Stimulated activated CD4-positive, alpha-beta T cell treated with anti-CD3 and anti-CD28 coated beads, TNF-alpha, amount 100 ng/mL, for 24 hours (primary cell): Measurements from ENCODE around the gene DENND1B.
"Not testable (repeated sequence)": the region's sequence is repeated elsewhere in the genome, so short reads cannot be mapped to it uniquely, and the experiment has no call there.

Source experiments
- DNase-seq, 3 experiments: peaks; one replicate each; pipeline ENCODE4 v3.0.0-alpha.2; 2020; ENCODE audit warnings: low read depth in 3 of 3

The DENND1B gene

DNA sequence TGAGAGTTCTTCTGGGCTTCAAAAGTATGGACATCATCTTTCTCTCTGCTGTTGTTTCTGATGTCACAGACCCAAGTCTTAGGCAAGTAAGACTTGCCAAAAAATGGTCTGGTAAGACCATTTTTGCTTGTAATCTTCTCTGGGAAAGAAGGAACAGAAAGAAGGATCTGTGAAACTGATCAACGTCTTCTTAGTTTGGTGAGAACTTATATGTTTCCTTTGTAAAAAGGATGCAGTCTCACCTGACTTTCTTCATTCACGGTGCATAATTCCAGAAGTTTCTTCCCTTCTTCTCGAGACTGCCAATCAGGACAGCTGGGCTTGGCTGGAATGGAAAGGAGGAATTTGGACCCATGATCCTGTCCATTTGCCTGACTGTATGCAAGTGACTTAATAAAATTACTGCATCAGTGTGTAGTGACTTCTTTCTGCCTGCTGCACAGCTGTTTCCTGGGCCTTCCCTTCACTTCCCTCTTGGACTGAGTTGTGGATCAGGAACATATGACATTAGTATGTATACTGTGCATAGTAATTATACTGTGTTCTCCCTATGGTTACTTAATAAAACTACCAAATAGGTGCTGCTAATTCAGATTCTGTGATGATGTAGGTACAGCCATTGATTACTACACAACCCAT lies 7.6 kb upstream of the DENND1B start:
- DNase-seq = no peak

DNA sequence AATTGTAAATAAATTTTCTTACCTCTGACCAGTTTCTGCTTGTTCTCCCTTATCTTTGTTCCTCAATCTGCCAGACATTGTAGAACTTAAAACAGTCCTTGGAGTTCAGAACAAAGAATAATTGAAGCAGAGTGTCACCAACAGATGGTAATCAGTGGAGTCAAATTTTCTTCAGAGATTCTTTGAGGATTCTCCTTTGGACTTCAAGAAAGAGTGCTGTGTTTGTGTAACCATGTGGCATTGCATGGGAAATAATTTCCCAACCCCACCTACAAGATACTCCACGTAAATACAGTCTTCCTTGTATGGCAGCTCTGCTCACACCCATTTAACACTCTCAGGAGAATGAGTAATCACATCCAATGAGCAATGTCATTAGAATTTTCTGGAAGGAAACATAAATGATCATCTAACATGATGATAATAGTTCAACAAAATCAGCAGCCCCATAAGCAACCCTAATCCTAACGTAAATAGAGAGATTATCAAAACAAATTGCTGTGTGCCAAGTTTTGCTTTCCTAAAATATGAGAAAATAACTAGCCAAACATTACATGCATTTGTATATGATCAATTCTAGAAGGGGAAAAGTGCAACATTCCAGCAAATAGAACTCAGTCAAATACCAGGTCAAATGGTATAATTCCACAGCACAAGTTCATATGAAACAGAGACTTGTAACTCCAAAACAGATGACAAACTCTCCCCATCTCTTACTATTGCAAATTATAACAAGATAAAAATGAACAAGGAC lies 6.9 kb upstream of the DENND1B start:
- no peak for DNase-seq

DNA sequence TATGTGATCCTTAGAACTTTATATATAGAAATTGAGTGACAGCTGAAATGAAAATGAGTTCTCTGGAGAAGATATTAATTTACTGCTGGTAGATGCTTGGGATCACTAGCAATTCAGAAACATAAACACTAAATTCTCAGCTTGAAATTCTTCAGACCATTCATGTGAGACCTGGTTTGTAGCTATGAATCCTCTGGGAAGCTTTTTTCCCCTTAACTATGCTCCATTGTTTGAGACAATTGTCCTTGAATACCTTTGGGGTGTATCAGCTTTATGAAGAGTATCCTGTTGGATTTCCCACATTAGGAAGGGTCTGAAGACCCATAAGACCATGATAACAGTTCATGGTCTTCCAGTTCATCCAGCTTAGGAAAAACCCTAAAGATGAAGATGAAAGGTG lies 4.6 kb upstream of the DENND1B start:
- DNase-seq = no peak

DNA sequence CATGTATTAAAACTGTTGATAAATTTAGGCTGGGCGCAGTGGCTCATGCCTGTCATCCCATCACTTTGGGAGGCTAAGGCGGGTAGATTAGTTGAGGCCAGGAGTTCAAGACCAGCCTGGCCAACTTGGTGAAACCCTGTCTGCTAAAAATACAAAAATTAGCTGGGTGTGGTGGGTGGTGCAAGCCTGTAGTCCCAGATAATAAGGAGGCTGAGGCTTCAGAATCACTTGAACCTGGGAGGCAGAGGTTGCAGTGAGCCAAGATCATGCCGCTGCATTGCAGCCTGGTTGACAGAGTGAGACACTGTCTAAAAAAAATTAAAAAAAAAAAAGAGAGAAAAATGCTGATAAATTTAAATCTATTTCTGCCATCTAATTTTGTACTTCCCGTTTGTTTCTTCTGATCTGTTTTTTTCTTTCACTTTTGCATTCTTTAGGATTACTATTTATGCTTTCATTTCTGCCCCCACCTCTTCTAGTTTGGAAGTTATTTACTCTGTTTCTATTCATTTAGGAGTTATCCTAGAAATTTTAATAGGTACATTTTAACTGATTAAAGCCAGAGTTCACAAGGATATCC lies 3.2 kb upstream of the DENND1B start:
- no peak for DNase-seq

DNA sequence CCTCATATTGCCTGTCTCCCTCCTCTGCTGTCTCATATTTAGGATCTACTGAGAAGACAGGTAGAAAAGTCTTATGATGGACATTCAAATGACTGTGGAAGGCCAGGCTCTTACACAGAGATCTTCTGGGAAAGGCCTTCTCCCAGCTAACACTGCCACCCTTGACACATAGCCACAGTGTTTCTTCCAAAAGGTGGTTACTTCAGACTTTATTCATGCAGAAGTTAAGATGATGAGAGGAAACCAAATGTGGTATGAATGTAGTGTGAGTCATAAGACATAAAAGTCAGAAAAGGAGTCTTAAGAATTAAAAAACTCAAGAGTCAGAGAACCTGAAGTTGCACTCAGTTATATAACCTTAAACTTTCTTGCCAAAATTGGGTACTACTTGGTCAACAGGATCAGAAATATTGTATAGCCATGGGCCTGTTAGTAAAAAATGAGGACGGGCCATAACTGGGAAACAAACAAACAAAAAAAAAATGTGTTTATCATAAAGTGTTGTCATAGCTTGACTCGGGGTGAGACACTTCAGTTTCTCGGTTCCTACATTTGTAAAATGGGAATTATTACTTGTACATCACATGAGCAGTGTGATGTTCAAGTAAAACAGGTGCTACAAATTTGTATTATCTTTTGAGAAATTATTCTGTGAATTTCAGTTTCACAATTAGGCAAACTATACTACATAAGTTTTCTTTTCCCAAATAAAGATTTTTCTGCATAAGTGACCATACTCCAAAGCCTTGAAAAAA lies 1.2 kb upstream of the DENND1B start:
- DNase-seq = no peak

DNA sequence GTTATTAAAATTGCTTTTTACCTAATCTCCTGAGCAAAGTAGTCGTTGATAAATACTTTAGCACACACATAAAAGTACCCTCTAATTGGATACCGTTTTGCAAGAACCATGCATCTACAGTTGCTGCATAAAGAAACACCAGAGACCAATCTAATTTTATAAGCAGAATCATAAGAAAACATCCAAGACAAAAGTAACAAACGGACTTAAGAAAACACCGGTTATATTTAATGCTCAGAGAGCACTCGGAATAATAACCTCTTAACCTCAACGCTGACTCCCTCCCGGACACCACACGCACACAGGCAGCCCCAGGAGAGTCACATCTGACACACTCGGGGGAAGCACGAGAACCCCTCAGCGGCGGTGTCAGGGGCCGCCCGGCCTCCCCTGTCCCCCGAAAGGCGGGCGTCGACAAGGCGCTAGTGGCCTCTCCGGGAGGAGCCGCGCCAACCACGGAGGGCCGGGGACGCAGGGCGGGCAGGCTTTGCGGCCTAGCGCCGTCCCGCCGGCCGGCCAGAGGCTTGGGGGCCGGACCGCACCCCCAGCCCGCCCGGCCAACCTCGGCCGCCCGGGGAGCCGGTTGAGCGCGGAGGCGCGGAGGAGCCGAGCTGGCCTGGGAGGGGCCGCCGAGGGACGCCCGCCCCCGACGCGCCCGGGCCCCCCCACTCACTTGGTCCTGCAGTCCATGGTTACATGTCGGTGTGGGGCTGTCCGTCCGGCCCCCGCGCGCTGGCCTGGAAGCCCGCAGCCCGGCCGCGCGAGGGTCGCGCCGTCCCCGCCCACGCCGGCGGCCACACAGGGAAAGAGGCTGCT lies 606 bp downstream of the DENND1B start:
- DNase-seq = peak; percentile 27 to 49 (median 28)

DNA sequence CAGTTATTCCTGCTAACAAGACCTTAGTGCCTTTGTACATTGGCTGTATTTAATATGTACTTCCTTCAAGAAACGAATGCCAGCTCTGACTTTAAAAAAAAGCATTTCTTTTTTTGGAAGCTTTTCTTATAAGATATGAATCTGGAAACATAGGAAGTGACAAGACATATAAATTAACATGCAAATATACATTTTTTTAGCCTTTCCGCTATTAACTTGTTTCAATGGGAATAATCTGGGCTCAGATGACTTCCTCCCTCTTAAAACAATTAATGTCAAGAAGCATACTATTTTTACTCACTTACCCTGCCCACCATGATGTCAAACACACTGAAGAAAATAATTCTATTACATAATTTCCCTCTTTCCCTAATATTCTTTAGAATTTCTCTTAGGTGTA lies 1.4 kb downstream of the DENND1B start:
- no peak for DNase-seq

DNA sequence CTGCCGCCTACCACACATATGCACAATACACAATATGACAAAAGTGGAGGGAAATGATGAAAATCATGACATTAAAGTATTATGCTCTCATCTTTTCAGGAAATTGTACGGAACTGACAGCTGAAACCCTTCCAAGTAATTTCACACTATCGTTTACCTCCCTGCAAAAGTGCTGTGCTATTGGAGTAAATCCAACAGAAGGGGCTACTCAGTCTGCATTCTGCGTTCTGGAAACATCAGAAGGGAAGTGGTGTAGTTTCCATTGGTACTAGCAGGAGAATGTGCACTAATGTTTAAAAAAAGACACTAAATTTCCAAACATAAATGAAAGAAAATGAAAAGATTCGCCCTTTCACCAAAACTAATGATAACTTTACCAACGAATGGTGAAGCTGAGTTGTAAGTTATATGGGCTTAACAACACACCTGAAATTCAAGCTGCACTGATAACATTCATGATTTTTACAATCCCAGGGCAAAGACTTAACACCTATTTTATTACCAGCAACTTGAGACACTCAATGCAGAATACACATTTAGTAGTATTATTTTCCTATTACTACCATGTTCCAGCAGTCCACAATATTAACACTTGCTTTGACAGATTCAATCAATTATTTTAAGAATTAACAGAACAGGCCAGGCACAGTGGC lies 3.2 kb downstream of the DENND1B start:
- DNase-seq = no peak

DNA sequence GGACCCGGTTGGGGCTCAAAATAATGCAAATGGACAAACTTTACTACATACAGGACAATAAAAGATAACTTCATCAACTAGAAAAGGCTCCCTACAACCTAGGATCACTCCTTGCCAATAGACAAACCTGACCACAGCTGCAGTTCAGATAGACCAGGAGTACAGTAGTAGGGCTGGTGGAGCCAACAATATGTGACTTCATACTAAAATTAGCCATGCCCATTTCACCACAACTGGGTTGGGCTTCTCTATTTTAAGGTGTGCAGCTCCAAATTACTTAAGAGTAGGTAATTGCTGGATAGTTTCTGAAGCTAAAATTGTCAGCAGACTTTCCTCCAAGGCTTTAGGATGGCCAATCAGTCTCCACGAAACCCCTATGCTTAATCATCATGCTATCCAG lies 3.9 kb downstream of the DENND1B start:
- no peak for DNase-seq

DNA sequence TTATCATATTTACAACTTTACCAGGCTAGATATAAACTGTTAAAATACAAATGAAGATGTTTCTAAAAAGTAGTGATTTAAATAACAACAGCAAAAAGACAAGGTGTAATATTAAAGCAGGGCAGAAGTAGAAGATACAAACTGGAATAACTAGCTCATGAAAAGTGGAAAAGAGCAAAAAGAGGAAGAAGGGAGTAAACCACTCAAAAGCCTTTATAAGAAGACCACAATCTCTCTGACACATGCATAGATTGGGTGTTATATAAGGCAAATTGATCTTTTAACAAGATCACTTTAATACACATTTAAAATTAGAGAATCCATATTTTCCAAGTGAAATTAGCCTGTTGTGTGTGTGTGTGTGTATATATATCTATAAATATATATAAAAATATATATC lies 5.0 kb downstream of the DENND1B start:
- no peak for DNase-seq

DNA sequence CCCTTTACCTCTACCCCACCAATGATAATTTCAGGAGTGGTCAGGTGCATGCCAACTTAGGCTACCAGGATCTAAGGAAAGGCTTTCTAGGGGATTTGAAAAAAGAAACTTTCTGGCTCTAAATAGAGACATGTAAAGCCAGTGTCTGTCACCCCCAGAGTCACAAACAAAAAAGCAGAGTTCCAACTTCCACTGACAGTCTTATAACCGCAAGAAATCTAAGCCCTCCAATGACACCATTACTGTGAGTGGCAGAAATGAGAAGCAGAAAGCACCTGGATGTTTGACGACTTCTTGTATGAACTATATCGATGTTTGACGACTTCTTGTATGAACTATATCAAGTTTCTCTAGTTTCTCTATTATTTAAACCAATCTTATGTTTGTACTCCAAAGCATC lies 6.0 kb downstream of the DENND1B start:
- no peak for DNase-seq

DNA sequence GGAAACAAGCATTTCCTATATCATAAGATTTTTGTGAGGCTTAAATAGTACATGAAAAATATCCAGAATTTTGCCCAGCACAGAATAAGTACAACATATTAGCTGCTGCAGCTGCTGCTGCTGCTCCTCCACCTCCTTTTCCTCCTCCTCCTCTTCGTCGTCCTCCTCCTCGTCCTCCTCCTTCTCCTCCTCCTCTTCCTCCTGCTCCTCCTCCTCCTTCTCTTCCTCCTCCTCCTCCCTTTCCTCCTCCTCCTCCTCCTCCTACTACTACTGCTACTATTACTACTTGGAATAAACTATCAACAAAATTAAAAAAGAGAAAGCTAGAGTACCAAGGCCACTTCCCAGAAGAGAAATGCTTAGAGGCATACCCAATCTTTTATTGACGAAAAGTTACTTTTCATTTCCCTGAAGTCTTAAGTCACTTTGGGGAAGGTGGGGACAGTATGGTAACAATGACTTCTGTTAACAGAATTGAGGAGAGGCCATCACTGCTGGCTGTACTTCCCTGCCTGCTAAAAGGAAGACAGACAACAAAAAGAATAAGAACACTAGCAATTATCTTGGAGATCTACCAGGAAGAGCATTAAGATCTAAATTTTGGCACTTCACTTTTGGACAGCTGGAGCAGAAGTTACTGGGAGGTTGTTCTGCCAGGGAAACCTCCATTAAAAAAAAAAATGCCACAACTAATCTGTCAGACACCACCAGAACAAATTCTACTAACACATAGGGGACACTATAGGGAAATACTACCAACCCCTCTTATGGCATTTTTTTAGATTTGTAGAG lies 7.1 kb downstream of the DENND1B start:
- DNase-seq = no peak

DNA sequence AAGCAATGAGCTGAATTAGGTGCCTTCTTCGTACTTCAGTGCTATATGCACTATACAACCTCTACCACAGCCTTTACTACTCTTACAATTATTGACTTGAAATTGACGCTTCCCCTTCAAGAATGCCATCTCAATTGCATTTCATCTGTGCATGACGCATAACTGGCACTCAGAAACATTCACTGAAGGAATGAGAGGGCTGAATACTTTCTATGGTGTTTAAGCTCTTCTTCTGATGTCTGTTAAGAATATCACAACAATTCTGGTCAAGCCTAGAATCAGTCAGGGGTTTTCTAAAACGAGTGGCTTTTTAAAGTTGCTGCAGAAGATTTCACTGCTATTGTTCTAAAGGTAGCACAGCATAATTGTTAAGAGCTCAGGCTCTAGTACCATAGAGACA lies 11.5 kb downstream of the DENND1B start:
- no peak for DNase-seq

DNA sequence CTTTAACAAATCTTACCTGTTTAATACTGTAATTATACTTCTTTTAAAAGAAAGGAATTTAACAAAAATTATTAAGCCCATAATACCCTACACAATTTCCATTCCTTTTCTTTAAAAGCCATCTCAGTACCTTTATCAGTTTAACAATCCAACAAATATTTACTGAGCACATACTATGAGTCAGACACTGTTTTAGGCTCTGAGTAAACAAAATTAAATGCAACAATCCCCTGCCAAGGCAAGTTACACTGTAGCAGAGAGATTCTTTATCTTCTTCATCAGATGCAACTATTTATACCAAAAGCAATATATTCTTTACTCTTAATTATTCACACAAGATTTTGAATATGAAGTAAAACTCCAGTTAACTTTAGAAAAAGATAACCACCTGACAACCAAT lies 12.0 kb downstream of the DENND1B start:
- no peak for DNase-seq

DNA sequence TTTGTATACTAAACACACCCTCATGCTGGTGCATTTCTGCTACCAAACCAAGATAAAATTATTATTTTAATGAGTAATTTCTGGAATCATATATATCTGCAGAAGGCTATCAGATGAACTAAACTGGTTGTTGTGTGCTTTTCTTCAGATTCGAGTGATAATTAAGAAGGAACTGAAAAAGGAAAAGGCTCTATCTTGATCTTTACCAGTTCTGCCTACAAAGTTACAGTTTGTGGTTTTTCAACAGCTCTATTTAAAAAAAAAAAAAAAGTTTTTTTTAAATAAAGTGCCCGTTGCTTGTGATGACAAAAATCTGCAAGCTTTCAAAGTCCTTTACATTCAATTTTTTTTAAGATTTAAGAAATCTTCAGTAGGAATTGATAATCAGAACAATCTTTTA lies 13.6 kb downstream of the DENND1B start:
- DNase-seq = no peak

DNA sequence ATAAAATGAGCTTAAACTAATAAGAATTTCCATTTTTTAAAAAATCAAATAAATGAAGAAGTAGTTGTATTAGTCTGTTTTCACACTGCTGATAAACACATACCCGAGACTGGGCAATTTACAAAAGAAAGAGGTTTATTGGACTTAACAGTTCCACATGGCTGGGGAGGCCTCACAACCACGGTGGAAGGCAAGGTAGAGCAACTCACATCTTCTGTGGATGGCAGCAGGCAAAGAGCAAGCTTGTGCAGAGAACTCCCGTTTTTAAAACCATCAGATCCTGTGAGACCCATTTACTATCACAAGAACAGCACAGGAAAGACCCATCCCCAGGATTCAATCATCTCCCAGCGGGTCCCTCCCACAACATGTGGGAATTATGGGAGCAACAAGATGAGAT lies 19.7 kb downstream of the DENND1B start:
- DNase-seq = not testable (repeated sequence)

DNA sequence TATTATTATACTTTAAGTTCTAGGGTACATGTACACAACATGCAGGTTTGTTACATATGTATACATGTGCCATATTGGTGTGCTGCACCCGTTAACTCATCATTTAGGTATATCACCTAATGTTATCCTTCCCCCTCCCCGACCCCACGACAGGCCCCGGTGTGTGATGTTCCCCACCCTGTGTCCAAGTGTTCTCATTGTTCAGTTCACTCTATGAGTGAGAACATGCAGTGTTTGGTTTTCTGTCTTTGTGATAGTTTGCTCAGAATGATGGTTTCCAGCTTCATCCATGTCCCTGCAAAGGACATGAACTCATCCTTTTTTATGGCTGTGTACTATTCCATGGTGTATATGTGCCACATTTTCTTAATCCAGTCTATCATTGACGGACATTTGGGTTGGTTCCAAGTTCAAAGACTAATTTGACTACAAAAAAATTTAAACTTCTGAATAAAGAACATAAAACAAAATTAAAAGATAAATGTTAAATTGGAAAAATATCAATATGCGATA lies 22.6 kb downstream of the DENND1B start:
- not testable (repeated sequence) for DNase-seq

DNA sequence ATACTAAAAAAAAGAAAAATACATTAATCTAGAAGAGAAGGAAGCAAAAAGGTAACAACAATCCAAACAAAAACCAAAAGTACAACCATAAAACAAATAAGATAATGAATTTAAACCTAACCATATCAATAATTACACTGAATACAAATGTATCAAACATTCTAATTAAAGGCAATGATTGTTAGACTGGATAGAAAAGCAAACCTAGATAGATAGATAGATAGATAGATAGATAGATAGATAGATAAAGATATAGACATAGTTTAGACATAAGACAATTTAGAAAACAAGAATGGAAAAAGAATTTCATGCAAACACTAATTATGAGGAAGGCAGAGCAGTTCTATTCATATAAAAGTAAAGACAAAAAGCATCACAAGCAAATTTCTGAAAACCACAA lies 24.9 kb downstream of the DENND1B start:
- DNase-seq = no peak

DNA sequence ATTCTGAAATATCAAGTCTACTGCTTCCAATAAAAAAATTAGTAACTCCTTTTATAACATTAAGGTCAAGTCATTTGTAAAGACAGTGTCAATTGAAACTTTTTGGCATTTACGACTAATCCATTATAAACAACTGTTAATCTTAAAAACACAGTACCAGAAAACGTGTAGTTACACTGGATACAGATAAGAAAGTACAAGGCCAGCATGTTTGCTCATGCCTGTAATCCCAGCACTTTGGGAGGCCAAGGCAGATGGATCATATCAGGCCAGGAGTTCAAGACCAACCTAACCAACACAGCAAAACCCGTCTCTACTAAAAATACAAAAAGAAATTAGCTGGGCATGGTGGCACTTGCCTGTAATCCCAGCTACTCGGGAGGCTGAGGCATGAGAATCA lies 29.4 kb downstream of the DENND1B start:
- DNase-seq = no peak

DNA sequence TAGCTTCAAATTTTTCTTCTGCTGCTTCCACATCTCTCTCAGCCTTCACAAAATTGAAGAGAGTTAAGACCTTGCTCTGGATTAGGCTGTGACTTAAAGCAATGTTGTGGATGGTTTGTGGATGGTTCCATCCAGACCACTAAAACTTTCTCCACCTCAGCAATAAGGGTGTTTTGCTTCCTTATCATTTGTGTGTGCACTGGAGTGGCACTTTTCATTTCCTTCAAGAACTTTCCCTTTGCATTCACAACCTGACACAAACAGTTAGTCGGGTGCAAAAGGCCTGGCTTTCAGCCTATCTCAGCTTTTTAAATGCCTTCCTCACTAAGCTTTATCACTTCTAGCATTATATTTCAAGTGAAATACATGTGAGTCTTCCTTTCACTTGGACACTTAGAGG lies 30.3 kb downstream of the DENND1B start:
- DNase-seq = no peak
